ENCODE results near the gene NTM. TPM values are rescaled to one million over a fixed set of nuclear protein-coding genes. Genes with fewer than 3 reads are reported as not detected.

NTM gene
- total RNA-seq, 4 donors from 2014 or later: 1.4 to 5.7 TPM; not detected in 2

- intact Hi-C loops (cut with DNase I; ENCODE audit: low total_unique reads): no loop called here
- no peak overlapping the region for H3K27ac ChIP-seq
- H3K4me1 ChIP-seq: no peaks in the 10 kb centered on the region
- TF ChIP-seq POLR2A (IDR thresholded peaks at IDR 0.05): no peak
- TF ChIP-seq, protein P1, sequence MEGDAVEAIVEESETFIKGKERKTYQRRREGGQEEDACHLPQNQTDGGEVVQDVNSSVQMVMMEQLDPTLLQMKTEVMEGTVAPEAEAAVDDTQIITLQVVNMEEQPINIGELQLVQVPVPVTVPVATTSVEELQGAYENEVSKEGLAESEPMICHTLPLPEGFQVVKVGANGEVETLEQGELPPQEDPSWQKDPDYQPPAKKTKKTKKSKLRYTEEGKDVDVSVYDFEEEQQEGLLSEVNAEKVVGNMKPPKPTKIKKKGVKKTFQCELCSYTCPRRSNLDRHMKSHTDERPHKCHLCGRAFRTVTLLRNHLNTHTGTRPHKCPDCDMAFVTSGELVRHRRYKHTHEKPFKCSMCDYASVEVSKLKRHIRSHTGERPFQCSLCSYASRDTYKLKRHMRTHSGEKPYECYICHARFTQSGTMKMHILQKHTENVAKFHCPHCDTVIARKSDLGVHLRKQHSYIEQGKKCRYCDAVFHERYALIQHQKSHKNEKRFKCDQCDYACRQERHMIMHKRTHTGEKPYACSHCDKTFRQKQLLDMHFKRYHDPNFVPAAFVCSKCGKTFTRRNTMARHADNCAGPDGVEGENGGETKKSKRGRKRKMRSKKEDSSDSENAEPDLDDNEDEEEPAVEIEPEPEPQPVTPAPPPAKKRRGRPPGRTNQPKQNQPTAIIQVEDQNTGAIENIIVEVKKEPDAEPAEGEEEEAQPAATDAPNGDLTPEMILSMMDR (IDR thresholded peaks at IDR 0.05): no peak
- H3K4me3 ChIP-seq: no peak overlapping the region
- DNase-seq: no peak
- H3K36me3 ChIP-seq: no peaks in the 10 kb centered on the region
- H3K27me3 ChIP-seq: no peaks in the 10 kb centered on the region
- no peaks in the 10 kb centered on the region for H3K9me3 ChIP-seq
Measured at GRCh38 chr11:131918663-131919062, 548.2 kb downstream of the NTM start.

DNA sequence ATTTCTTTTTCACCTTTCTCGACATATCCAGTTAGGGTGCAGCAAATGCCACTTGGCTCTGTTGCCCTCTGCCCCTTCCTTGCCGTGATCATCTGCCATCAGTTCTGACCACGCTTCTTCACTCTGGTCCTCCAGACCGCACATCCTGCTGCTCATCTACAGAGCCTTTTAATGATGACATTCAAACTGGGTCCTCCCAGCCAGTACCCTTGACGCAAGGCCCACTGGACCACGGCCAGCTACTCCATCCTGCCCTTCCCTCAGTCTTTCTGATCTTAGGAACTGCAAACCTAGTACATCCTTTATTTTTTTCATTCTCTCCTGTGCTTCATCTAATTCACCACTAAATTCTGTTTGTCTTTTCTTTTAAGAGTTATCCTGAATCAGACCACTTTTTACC lies 551.8 kb downstream of the NTM start:
- no peak for DNase-seq
- Histone ChIP-seq H3K27ac (no peak overlapping the region), H3K4me3 (no peak overlapping the region), H3K27me3 (no peaks in the 10 kb centered on the region), H3K9me3 (no peaks in the 10 kb centered on the region), H3K4me1 (no peaks in the 10 kb centered on the region), H3K36me3 (no peaks in the 10 kb centered on the region)
- intact Hi-C loops (cut with DNase I; ENCODE audit: low total_unique reads): no loop called here
- TF ChIP-seq, protein P1 (IDR thresholded peaks at IDR 0.05): no peak
- no peak for TF ChIP-seq POLR2A (IDR thresholded peaks at IDR 0.05)

- Histone ChIP-seq H3K9me3 (no peaks in the 10 kb centered on the region), H3K4me1 (no peaks in the 10 kb centered on the region), H3K27me3 (no peaks in the 10 kb centered on the region), H3K36me3 (no peaks in the 10 kb centered on the region), H3K27ac (no peak overlapping the region), H3K4me3 (no peak overlapping the region)
- intact Hi-C loops (cut with DNase I; ENCODE audit: low total_unique reads): no loop called here
- DNase-seq: no peak
- TF ChIP-seq, protein P1 (IDR thresholded peaks at IDR 0.05): no peak
Measured at GRCh38 chr11:131923309-131923708, 552.9 kb downstream of the NTM start.

GRCh38 chr11:131924001-131924400 lies 553.6 kb downstream of the NTM start:
- TF ChIP-seq, protein P1 (IDR thresholded peaks at IDR 0.05): no peak
- TF ChIP-seq POLR2A (IDR thresholded peaks at IDR 0.05): no peak

GRCh38 chr11:131924457-131925201 lies 554.2 kb downstream of the NTM start:
- DNase-seq: no peak
- no peaks in the 10 kb centered on the region for H3K27me3 ChIP-seq
- TF ChIP-seq, protein P1 (IDR thresholded peaks at IDR 0.05): no peak
- no peak for TF ChIP-seq POLR2A (IDR thresholded peaks at IDR 0.05)
- intact Hi-C loops (cut with DNase I; ENCODE audit: low total_unique reads): no loop called here
- no peak overlapping the region for H3K27ac ChIP-seq
- H3K9me3 ChIP-seq: no peaks in the 10 kb centered on the region
- no peaks in the 10 kb centered on the region for H3K4me1 ChIP-seq
- H3K4me3 ChIP-seq: no peak overlapping the region
- no peaks in the 10 kb centered on the region for H3K36me3 ChIP-seq

More at GRCh38 chr11:131924001-131924400, 553.6 kb downstream of the NTM start:
- Histone ChIP-seq H3K27ac (no peak overlapping the region), H3K36me3 (no peaks in the 10 kb centered on the region), H3K4me3 (no peak overlapping the region), H3K4me1 (no peaks in the 10 kb centered on the region), H3K27me3 (no peaks in the 10 kb centered on the region), H3K9me3 (no peaks in the 10 kb centered on the region)
- intact Hi-C loops (cut with DNase I; ENCODE audit: low total_unique reads): no loop called here
- no peak for DNase-seq

All from uterus (tissue), 4 donors.